Measurements from ENCODE around the gene TLCD3B.

DNA sequence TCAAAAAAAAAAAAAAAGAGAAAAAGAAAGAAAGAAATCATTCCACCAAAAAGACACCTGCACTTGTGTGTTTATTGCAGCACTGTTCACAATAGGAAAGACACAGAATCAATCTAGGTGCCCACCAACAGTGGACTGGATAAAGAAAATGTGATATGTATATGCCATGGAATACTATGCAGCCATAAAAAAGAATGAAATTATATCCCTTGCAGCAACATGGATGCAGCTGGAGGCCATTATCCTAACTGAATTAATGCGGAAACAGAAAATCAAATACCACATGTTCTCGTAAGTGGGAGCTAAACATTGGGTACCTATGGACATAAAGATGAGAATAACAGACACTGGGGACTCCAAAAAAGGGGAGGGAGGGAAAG lies 13.8 kb downstream of the TLCD3B start:
- TF ChIP-seq, protein P1, sequence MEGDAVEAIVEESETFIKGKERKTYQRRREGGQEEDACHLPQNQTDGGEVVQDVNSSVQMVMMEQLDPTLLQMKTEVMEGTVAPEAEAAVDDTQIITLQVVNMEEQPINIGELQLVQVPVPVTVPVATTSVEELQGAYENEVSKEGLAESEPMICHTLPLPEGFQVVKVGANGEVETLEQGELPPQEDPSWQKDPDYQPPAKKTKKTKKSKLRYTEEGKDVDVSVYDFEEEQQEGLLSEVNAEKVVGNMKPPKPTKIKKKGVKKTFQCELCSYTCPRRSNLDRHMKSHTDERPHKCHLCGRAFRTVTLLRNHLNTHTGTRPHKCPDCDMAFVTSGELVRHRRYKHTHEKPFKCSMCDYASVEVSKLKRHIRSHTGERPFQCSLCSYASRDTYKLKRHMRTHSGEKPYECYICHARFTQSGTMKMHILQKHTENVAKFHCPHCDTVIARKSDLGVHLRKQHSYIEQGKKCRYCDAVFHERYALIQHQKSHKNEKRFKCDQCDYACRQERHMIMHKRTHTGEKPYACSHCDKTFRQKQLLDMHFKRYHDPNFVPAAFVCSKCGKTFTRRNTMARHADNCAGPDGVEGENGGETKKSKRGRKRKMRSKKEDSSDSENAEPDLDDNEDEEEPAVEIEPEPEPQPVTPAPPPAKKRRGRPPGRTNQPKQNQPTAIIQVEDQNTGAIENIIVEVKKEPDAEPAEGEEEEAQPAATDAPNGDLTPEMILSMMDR (IDR thresholded peaks at IDR 0.05; ENCODE audit: insufficient read depth, low read length), result no peak
- no peak for TF ChIP-seq SPI1 (IDR thresholded peaks at IDR 0.05; ENCODE audit: borderline replicate concordance, low read depth)
- no peak for TF ChIP-seq GABPA (IDR thresholded peaks at IDR 0.05; ENCODE audit: low read depth)

Measured in HL-60 (cell line).